B cell (primary cell): Measurements from ENCODE around the gene MED12L. TPM values are rescaled to one million over a fixed set of nuclear protein-coding genes. Genes with fewer than 3 reads are reported as not detected.

Source experiments
- ATAC-seq: fragments of 200-7000 bp; cut with Tn5 transposase; one replicate; pipeline ENCODE4 v1.10.0; 2021; ENCODE audit warnings: low read depth, mild to moderate bottlenecking, moderate number of reproducible peaks, moderate library complexity
- CTCF ChIA-PET: fragments of 350-600 bp; sonication (Branson Sonifier 250); formaldehyde crosslinking; loops from one replicate; lab custom pipeline; 2021; ENCODE audit warnings: antibody characterized with exemption, inconsistent platforms; lab: Charles Lee
- POLR2A ChIA-PET: fragments of 350-600 bp; sonication (Branson Sonifier 250); formaldehyde crosslinking; loops from one replicate; lab custom pipeline; 2021; ENCODE audit warnings: antibody characterized with exemption; lab: Charles Lee
- DNase-seq: peaks from one replicate; pipeline ENCODE4 v3.0.0; 2013
- H2AFZ ChIP-seq: 2 replicates; pipeline ENCODE4 v1.6.1; 2012; ENCODE audit warnings: mild to moderate bottlenecking, low read depth, low read length; ENCODE audit not compliant: insufficient read depth, poor library complexity, severe bottlenecking
- H3K27ac ChIP-seq, 2 donors: 1 replicate in 1 of 2; 2 replicates in 1 of 2; pipeline ENCODE4 v1.5.1; 2012 to 2013; ENCODE audit warnings: low read length in 2 of 2, mild to moderate bottlenecking in 2 of 2, moderate library complexity in 1 of 2
- H3K27me3 ChIP-seq, 4 experiments: fragments of 200-600 bp in 1 of 4; sonication (generic) in 1 of 4; replicated peaks in 1 of 4; 1 replicate in 2 of 4; 2 replicates in 2 of 4; pipeline versions ENCODE4 v1.6.1 to v1.7.0; 2013 to 2016; ENCODE audit warnings: low read length in 3 of 4, mild to moderate bottlenecking in 2 of 4, mixed read lengths in 1 of 4, moderate library complexity in 1 of 4; ENCODE audit not compliant: insufficient read depth in 4 of 4, control insufficient read depth in 3 of 4; ENCODE audit errors: control extremely low read depth in 1 of 4
- H3K36me3 ChIP-seq, 2 experiments: replicated peaks in 1 of 2; 1 replicate in 1 of 2; 2 replicates in 1 of 2; pipeline versions ENCODE4 v1.6.1 to v1.7.1; 2013; ENCODE audit warnings: low read length in 1 of 2; ENCODE audit not compliant: insufficient read depth in 2 of 2, control insufficient read depth in 1 of 2; ENCODE audit errors: control extremely low read depth in 1 of 2, extremely low read depth in 1 of 2
- H3K4me1 ChIP-seq, 2 donors: fragments of 200-600 bp in 1 of 2; sonication (generic) in 1 of 2; 1 replicate in 1 of 2; 2 replicates in 1 of 2; pipeline versions ENCODE4 v1.5.1 to v1.6.1; 2013 to 2017; ENCODE audit warnings: low read length in 2 of 2; ENCODE audit not compliant: control insufficient read depth in 2 of 2, insufficient read depth in 2 of 2
- H3K4me2 ChIP-seq: replicated peaks from 2 replicates; pipeline ENCODE3; 2012; ENCODE audit warnings: mild to moderate bottlenecking, low read depth, low read length; ENCODE audit not compliant: poor library complexity, severe bottlenecking
- H3K4me3 ChIP-seq, 5 experiments: fragments of 200-600 bp in 1 of 5; sonication (generic) in 1 of 5; 1 replicate in 3 of 5; 2 replicates in 2 of 5; pipeline versions ENCODE4 v1.5.1 to v1.7.0; 2011 to 2016; ENCODE audit warnings: low read length in 4 of 5, mild to moderate bottlenecking in 4 of 5, low read depth in 2 of 5, control low read depth in 1 of 5, moderate library complexity in 1 of 5; ENCODE audit not compliant: insufficient read depth in 1 of 5; ENCODE audit errors: control extremely low read depth in 1 of 5, extremely low read depth in 1 of 5
- H3K79me2 ChIP-seq: fragments of 200-600 bp; sonication (generic); one replicate; pipeline ENCODE4 v1.6.0; 2016; ENCODE audit warnings: low read length; ENCODE audit not compliant: control insufficient read depth, insufficient read depth
- H3K9ac ChIP-seq: fragments of 200-600 bp; sonication (generic); 2 replicates; pipeline ENCODE4 v1.6.1; 2017; ENCODE audit warnings: mild to moderate bottlenecking, low read length, moderate library complexity
- H3K9me3 ChIP-seq, 3 donors: one replicate each; pipeline versions ENCODE4 v1.6.1 to v1.7.1; 2013; ENCODE audit warnings: low read length in 2 of 3; ENCODE audit not compliant: control insufficient read depth in 2 of 3, insufficient read depth in 1 of 3; ENCODE audit errors: control extremely low read depth in 1 of 3
- H4K20me1 ChIP-seq: 2 replicates; pipeline ENCODE4 v1.6.0; 2012; ENCODE audit warnings: mild to moderate bottlenecking, low read length; ENCODE audit not compliant: insufficient read depth, control insufficient read depth, poor library complexity, severe bottlenecking
- H3K27ac Mint-ChIP-seq: one replicate; pipeline ENCODE4 v1.8.0; 2021; ENCODE audit warnings: mixed read lengths
- H3K27me3 Mint-ChIP-seq: one replicate; pipeline ENCODE4 v1.8.0; 2021; ENCODE audit warnings: mixed read lengths
- H3K4me1 Mint-ChIP-seq: one replicate; pipeline ENCODE4 v1.8.0; 2021; ENCODE audit warnings: mixed read lengths
- H3K4me3 Mint-ChIP-seq: one replicate; pipeline ENCODE4 v1.8.0; 2021; ENCODE audit warnings: mixed read lengths
- H3K9me3 Mint-ChIP-seq: one replicate; pipeline ENCODE4 v1.8.0; 2022; ENCODE audit warnings: mixed read lengths; ENCODE audit not compliant: insufficient read depth
- CTCF ChIP-seq: fragments of 200-600 bp; IDR thresholded peaks from one replicate; pipeline ENCODE4 v1.8.0; 2022; ENCODE audit warnings: antibody characterized with exemption, mild to moderate bottlenecking
- EZH2 ChIP-seq: IDR thresholded peaks from 2 replicates; pipeline ENCODE4 v1.6.1; 2012; ENCODE audit warnings: borderline replicate concordance, low read depth, mild to moderate bottlenecking, moderate library complexity, low read length; ENCODE audit not compliant: insufficient read depth, poor library complexity, severe bottlenecking
- WGBS: methylation state at CpG from one replicate; pipeline ENCODE4 v1.1.5; 2013; ENCODE audit warnings: missing lambda C conversion rate; ENCODE audit not compliant: insufficient coverage; 5-methylcytosine and 5-hydroxymethylcytosine counted together
- intact Hi-C: fragments of 100-400 bp; cut with micrococcal nuclease; formaldehyde crosslinking; loops from one replicate; pipeline ENCODE4 v1.10.0; 2022
- polyA plus RNA-seq: library from polyadenylated mRNA; depleted of rRNA; stranded (reverse); fragments of >200 nt; gene quantifications from 2 replicates; pipeline ENCODE4 v1.2.3, GENCODE V29; 2012
- total RNA-seq, 2 donors: library from RNA; stranded (reverse); fragments of 120-200 nt in 1 of 2; gene quantifications; 1 replicate in 1 of 2; 2 replicates in 1 of 2; pipeline versions ENCODE4 v1.2.3 to v1.2.4, GENCODE V29; 2013 to 2022

Gene MED12L
- total and polyA plus RNA-seq, 2 donors (not counting 1 experiment from before 2014, with no cell fraction given): 0.07 to 0.30 TPM

GRCh38 chr3:151300539-151300938 is 215.1 kb downstream of the MED12L start:
- H3K27me3 ChIP-seq: no peaks in the 10 kb centered on the region
- H3K9me3 ChIP-seq: no peaks in the 10 kb centered on the region
- POLR2A ChIA-PET: no interaction called here
- no peak for ATAC-seq
- H3K79me2 ChIP-seq: no peaks in the 10 kb centered on the region
- intact Hi-C loops: no loop called here
- no peaks in the 10 kb centered on the region for H4K20me1 ChIP-seq
- no peak for DNase-seq
- Mint-ChIP-seq H3K27ac (no peak overlapping the region), H3K4me3 (no peak overlapping the region), H3K4me1 (no peaks in the 10 kb centered on the region), H3K27me3 (peaks cover 6% of the 10 kb centered on the region), H3K9me3 (no peaks in the 10 kb centered on the region)
- no peak overlapping the region for H3K4me2 ChIP-seq
- no peak overlapping the region for H3K27ac ChIP-seq
- no peak overlapping the region for H3K9ac ChIP-seq
- no peak for TF ChIP-seq CTCF
- no peak for TF ChIP-seq EZH2
- H2AFZ ChIP-seq: no peak overlapping the region
- no CpG with 5 or more reads among the region's 1 CpG for WGBS
- H3K36me3 ChIP-seq: no peaks in the 10 kb centered on the region
- no peaks in the 10 kb centered on the region for H3K4me1 ChIP-seq
- H3K4me3 ChIP-seq: no peak overlapping the region
- CTCF ChIA-PET: interaction anchor here (1.1 to 1.3 kb wide), 2 partner anchors 9 to 70 kb away, joined by 3 read pairs; no protein-coding TSS in a partner anchor

- Mint-ChIP-seq H3K27me3 (peaks cover 6% of the 10 kb centered on the region), H3K4me3 (no peak overlapping the region), H3K4me1 (no peaks in the 10 kb centered on the region), H3K9me3 (no peaks in the 10 kb centered on the region), H3K27ac (no peak overlapping the region)
- H3K4me2 ChIP-seq: no peak overlapping the region
- ChIA-PET POLR2A (no interaction called here), CTCF (no interaction called here)
- no peak overlapping the region for H3K27ac ChIP-seq
- no peak for DNase-seq
- H3K36me3 ChIP-seq: no peaks in the 10 kb centered on the region
- no peaks in the 10 kb centered on the region for H3K9me3 ChIP-seq
- no peaks in the 10 kb centered on the region for H3K4me1 ChIP-seq
- TF ChIP-seq CTCF (no peak), EZH2 (no peak)
- no CpG with 5 or more reads among the region's 3 CpGs for WGBS
- H3K9ac ChIP-seq: no peak overlapping the region
- intact Hi-C loops: no loop called here
- no peak for ATAC-seq
- H3K4me3 ChIP-seq: no peak overlapping the region
- no peaks in the 10 kb centered on the region for H3K27me3 ChIP-seq
- no peaks in the 10 kb centered on the region for H4K20me1 ChIP-seq
- H3K79me2 ChIP-seq: no peaks in the 10 kb centered on the region
- no peak overlapping the region for H2AFZ ChIP-seq
Measured at GRCh38 chr3:151301787-151302186, 216.3 kb downstream of the MED12L start.
